ENCODE measurements around the gene SVIL. TPM values are rescaled to one million over a fixed set of nuclear protein-coding genes. Genes with fewer than 3 reads are reported as not detected.

SVIL gene
- total and polyA plus RNA-seq, 2 of the 13 experiments (the other 11 are each of a cell fraction or from before 2014, with no cell fraction given): 3.9 to 12.1 TPM

- H3K79me2 ChIP-seq (ENCODE audit: insufficient read depth, low read length): no peaks in the 10 kb centered on the region
- WGBS (ENCODE audit: low lambda C conversion rate): 98% methylated on average over 27 of the region's 28 CpGs
- H3K4me2 ChIP-seq (ENCODE audit: low read depth, low read length): no peak overlapping the region
- ATAC-seq (no peak), FAIRE-seq (no peak), DNase-seq (ENCODE audit: low spot score) (no peak)
- no peak overlapping the region for H2AFZ ChIP-seq (ENCODE audit: low read length)
- ChIA-PET POLR2A (no interaction called here), CTCF (ENCODE audit: low intra/inter-chr PET ratio, low total read pairs) (no interaction called here)
- no peak overlapping the region for H3K4me3 ChIP-seq (replicated peaks in 1 of 3; ENCODE audit: insufficient read depth in 1 of 3, low read depth in 2 of 3, low read length in 3 of 3)
- in situ Hi-C loops (cut with HindIII; ENCODE audit: extremely low pct_ligation_motif_present, low pct_unique_long_range_greater_than_20kb) (no loop called here), intact Hi-C loops (cut with micrococcal nuclease; ENCODE audit: unreplicated experiment) (no loop called here)
- peaks cover 7 to 14% of the 10 kb centered on the region in 2 experiments; a peak in 3 of 5 replicates for H3K36me3 ChIP-seq (replicated peaks in 1 of 2; ENCODE audit: control insufficient read depth in 1 of 2, insufficient read depth in 2 of 2, low read length in 2 of 2)
- H3K9me3 ChIP-seq (ENCODE audit: low read length): no peaks in the 10 kb centered on the region
- H3K27me3 ChIP-seq (ENCODE audit: control insufficient read depth in 1 of 2, insufficient read depth in 2 of 2, low read length in 2 of 2): no peaks in the 10 kb centered on the region
- no TSS peak for BruUV-seq (replicated peaks)
- no peak overlapping the region for H3K9ac ChIP-seq (ENCODE audit: insufficient read depth, low read depth, low read length)
- TF ChIP-seq ZNF547 (CRISPR knock-in tag; IDR thresholded peaks at IDR 0.05) (no peak), ATF7-NPFF (CRISPR knock-in tag; IDR thresholded peaks at IDR 0.05; ENCODE audit: low read depth) (no peak), HOXD1 (CRISPR knock-in tag; IDR thresholded peaks at IDR 0.05) (no peak), ZNF264 (CRISPR knock-in tag; IDR thresholded peaks at IDR 0.05) (no peak)
- no peaks in the 10 kb centered on the region for H4K20me1 ChIP-seq (ENCODE audit: insufficient read depth, low read length)
- 0 out of 2 replicates have a peak, but pooled peaks cover 6% of the 10 kb centered on the region for H3K4me1 ChIP-seq (ENCODE audit: insufficient read depth, low read length)
- H3K27ac ChIP-seq (ENCODE audit: extremely low read length, insufficient read depth, low read length): no peak overlapping the region
Observed at GRCh38 chr10:29469481-29470354, 165.1 kb downstream of the SVIL start.

DNA sequence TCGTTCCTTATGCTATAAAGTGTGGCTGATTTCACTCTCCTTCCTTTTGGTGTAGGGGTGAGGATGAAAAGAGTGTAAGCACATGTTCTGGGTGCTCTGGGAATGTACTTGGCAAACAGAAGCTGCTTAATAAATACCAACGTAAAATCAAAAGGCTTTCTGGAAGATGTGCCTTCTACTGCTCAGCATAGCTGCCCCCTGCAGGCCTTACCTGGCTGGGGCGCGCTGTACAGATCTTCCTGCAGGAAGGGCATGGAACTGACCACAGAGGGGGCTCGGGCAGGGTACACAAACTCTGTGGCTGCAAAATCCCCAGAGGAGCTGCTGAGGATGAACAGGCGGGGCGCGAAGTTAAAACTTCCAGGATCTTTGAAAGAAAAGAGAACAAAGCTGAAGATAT lies 169.4 kb downstream of the SVIL start:
- Histone ChIP-seq H3K79me2 (ENCODE audit: insufficient read depth, low read length) (no peaks in the 10 kb centered on the region), H3K9ac (ENCODE audit: insufficient read depth, low read depth, low read length) (no peak overlapping the region), H3K36me3 (replicated peaks in 1 of 2; ENCODE audit: control insufficient read depth in 1 of 2, insufficient read depth in 2 of 2, low read length in 2 of 2) (peaks cover 7 to 22% of the 10 kb centered on the region in 2 experiments; a peak in 4 of 5 replicates), H2AFZ (ENCODE audit: low read length) (no peak overlapping the region), H4K20me1 (ENCODE audit: insufficient read depth, low read length) (no peaks in the 10 kb centered on the region), H3K4me2 (ENCODE audit: low read depth, low read length) (no peak overlapping the region), H3K27ac (ENCODE audit: extremely low read length, insufficient read depth, low read length) (no peak overlapping the region), H3K9me3 (ENCODE audit: low read length) (no peaks in the 10 kb centered on the region), H3K27me3 (ENCODE audit: control insufficient read depth in 1 of 2, insufficient read depth in 2 of 2, low read length in 2 of 2) (no peaks in the 10 kb centered on the region), H3K4me1 (ENCODE audit: insufficient read depth, low read length) (0 out of 2 replicates have a peak, but pooled peaks cover 6% of the 10 kb centered on the region), H3K4me3 (replicated peaks in 1 of 3; ENCODE audit: insufficient read depth in 1 of 3, low read depth in 2 of 3, low read length in 3 of 3) (no peak overlapping the region)
- ATAC-seq (peak; percentile 89), FAIRE-seq (no peak), DNase-seq (ENCODE audit: low spot score) (peak; percentile 14)
- in situ Hi-C loops (cut with HindIII; ENCODE audit: extremely low pct_ligation_motif_present, low pct_unique_long_range_greater_than_20kb): no loop called here
- TF ChIP-seq STAG1 (CRISPR knock-in tag; IDR thresholded peaks at IDR 0.05) (peak; percentile 41), ZNF724P (CRISPR knock-in tag; IDR thresholded peaks at IDR 0.05; ENCODE audit: borderline replicate concordance) (no peak), FOXP1 (IDR thresholded peaks at IDR 0.05) (no peak), FOXP1 (CRISPR knock-in tag; IDR thresholded peaks at IDR 0.05) (no peak), RAD21 (CRISPR knock-in tag; IDR thresholded peaks at IDR 0.05) (0 out of 2 replicates have a peak, but pooled peaks have one; percentile 17), MIER2 (CRISPR knock-in tag; IDR thresholded peaks at IDR 0.05) (no peak), NFE2L1 (CRISPR knock-in tag; IDR thresholded peaks at IDR 0.05; ENCODE audit: borderline replicate concordance) (no peak), SMC3 (IDR thresholded peaks at IDR 0.05; ENCODE audit: low read length) (0 out of 2 replicates have a peak, but pooled peaks have one; percentile 4), CTCF (CRISPR knock-in tag; IDR thresholded peaks at IDR 0.05) (peak; percentile 54)
- TF ChIP-seq, protein P1, sequence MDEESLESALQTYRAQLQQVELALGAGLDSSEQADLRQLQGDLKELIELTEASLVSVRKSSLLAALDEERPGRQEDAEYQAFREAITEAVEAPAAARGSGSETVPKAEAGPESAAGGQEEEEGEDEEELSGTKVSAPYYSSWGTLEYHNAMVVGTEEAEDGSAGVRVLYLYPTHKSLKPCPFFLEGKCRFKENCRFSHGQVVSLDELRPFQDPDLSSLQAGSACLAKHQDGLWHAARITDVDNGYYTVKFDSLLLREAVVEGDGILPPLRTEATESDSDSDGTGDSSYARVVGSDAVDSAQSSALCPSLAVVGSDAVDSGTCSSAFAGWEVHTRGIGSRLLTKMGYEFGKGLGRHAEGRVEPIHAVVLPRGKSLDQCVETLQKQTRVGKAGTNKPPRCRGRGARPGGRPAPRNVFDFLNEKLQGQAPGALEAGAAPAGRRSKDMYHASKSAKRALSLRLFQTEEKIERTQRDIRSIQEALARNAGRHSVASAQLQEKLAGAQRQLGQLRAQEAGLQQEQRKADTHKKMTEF (CRISPR knock-in tag; IDR thresholded peaks at IDR 0.05): no peak
- POLR2A ChIA-PET: no interaction called here
- BruUV-seq (replicated peaks): no TSS peak
- 97% methylated on average over 8 of the region's 8 CpGs for WGBS (ENCODE audit: low lambda C conversion rate)
- intact Hi-C loops (cut with micrococcal nuclease; ENCODE audit: unreplicated experiment): no loop called here
- CTCF ChIA-PET (ENCODE audit: low intra/inter-chr PET ratio, low total read pairs): interaction anchor here (0.8 to 1.0 kb wide), 2 partner anchors 20 kb away, joined by 3 read pairs; no protein-coding TSS in a partner anchor
